Measurements from ENCODE around the gene SRSF8. TPM values are rescaled to one million over a fixed set of nuclear protein-coding genes. Genes with fewer than 3 reads are reported as not detected.
"Not testable (repeated sequence)": the region's sequence is repeated elsewhere in the genome, so short reads cannot be mapped to it uniquely, and the experiment has no call there.

The SRSF8 gene
- total RNA-seq, 2 donors from 2014 or later = 24.7 to 37.4 TPM

DNA sequence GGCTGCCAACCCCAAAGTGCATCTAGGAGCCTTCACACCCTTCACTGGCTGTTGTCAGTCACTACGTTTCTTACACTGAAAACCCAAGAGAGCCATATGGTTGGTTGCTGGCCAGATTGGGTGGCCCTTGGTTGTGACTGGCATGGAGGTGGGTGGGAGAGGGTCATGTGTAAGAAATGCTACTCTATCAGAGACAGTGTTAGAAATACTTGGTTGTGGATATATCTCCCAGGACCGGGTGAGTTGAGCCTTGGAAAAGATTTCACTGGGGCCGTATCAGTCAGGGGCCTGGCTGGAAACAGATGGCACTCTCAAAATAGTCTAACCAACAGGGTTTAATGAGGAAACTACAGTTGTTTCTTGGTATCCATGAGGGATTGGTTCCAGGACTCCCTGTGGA is 38.1 kb downstream of the SRSF8 start:
- H3K36me3 ChIP-seq = no peaks in the 10 kb centered on the region
- no peak for TF ChIP-seq CTCF (IDR thresholded peaks at IDR 0.05)
- no peak overlapping the region for H3K4me3 ChIP-seq
- no peaks in the 10 kb centered on the region for H3K9me3 ChIP-seq
- no peak for DNase-seq (ENCODE audit: low spot score)
- no peak overlapping the region for H3K27ac ChIP-seq
- H3K27me3 ChIP-seq = no peaks in the 10 kb centered on the region
- peaks cover 0 to 22% of the 10 kb centered on the region in 2 donors for H3K4me1 ChIP-seq

GRCh38 chr11:95108159-95108611 is 41.5 kb downstream of the SRSF8 start:
- H3K4me1 ChIP-seq = peaks cover 0 to 27% of the 10 kb centered on the region in 2 donors
- H3K27ac ChIP-seq = peak overlapping the region; percentile 19 to 71
- no peaks in the 10 kb centered on the region for H3K9me3 ChIP-seq
- no peak for TF ChIP-seq CTCF (IDR thresholded peaks at IDR 0.05)
- no peak overlapping the region for H3K4me3 ChIP-seq
- no peak for DNase-seq (ENCODE audit: low spot score)
- no peaks in the 10 kb centered on the region for H3K36me3 ChIP-seq
- no peaks in the 10 kb centered on the region for H3K27me3 ChIP-seq

DNA sequence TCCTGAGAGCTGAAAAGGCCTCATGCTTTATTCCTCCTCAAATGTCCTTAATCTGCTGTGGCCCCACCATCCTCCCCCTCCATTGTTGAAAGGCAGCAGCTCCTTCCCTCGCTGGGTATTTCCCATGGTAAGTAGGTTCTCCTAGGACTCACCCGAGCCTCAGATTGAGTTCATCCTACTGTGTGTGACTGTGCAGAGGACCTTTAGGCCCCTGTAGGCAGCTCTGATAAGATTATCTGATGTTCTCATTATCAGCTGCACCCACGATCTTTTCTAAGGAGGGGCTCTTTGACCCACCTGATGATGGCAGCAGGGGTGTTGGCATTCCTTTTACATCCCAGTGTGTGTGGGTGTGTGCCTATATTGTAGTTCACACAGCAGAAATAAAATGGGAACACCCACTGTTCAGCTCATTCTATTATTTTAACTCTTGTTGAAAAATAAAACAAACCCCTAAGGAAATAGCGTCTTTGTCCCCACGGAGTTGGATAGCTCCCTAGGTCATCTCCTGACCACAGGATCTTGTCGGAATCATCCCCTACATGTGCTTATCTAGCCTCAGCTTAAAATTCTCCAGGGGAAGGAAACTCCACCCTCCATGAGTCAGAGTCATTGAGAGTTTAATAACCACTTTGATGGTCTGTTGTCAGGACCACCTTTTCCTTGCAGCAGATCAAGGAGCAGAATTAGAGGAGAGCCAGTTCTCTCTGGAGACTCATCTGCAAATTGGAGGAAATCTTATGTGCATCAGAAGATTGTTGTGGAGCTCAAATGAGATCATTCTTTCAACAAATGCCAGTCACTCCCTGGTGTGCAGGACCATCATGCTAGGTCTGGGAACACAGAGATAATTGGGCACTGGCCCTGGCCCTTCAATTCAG is 42.2 kb downstream of the SRSF8 start:
- no peaks in the 10 kb centered on the region for H3K27me3 ChIP-seq
- peaks cover 0 to 27% of the 10 kb centered on the region in 2 donors for H3K4me1 ChIP-seq
- no peaks in the 10 kb centered on the region for H3K9me3 ChIP-seq
- H3K36me3 ChIP-seq = no peaks in the 10 kb centered on the region
- DNase-seq (ENCODE audit: low spot score) = no peak
- peak overlapping the region; percentile 19 to 71 for H3K27ac ChIP-seq
- no peak overlapping the region for H3K4me3 ChIP-seq
- no peak for TF ChIP-seq CTCF (IDR thresholded peaks at IDR 0.05)

GRCh38 chr11:95111471-95111870 is 44.8 kb downstream of the SRSF8 start:
- not testable (repeated sequence) for DNase-seq (ENCODE audit: low spot score); H3K4me3 ChIP-seq; H3K27me3 ChIP-seq; H3K36me3 ChIP-seq; H3K9me3 ChIP-seq; H3K27ac ChIP-seq
- H3K4me1 ChIP-seq = peaks cover 0 to 27% of the 10 kb centered on the region in 2 donors

DNA sequence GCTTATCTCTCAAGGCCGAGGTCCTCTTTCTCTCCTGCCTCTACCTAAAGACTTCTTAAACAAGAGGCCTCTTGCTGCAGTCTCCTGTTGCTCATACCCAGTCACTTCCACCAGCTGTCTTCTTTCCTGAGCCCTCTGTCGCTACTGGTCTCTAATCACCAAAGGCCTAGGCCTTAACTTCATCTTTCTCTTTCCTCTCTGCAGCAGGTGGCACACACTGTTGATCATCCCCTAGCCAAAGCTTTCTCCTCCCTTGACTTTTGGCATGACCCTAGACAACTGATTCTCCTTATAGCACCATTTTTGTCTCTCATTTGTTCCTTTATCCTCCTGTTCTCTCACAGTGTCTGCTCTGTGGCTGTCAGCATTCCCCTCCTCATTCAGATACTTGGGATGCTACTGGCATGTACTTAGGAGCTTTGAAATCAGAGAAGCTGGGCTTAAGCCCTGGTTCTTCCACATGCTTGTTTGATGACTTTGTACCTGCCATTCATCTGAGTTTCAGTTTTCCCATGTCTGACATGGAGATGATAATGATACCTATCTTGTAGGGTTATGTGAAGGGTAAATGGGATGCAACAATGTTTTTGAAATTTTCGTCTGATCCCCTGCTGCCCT is 45.3 kb downstream of the SRSF8 start:
- H3K36me3 ChIP-seq = no peaks in the 10 kb centered on the region
- no peaks in the 10 kb centered on the region for H3K9me3 ChIP-seq
- DNase-seq (ENCODE audit: low spot score) = no peak
- H3K27me3 ChIP-seq = no peaks in the 10 kb centered on the region
- no peak overlapping the region for H3K27ac ChIP-seq
- no peak overlapping the region for H3K4me3 ChIP-seq
- H3K4me1 ChIP-seq = peaks cover 0 to 27% of the 10 kb centered on the region in 2 donors
- no peak for TF ChIP-seq CTCF (IDR thresholded peaks at IDR 0.05)

DNA sequence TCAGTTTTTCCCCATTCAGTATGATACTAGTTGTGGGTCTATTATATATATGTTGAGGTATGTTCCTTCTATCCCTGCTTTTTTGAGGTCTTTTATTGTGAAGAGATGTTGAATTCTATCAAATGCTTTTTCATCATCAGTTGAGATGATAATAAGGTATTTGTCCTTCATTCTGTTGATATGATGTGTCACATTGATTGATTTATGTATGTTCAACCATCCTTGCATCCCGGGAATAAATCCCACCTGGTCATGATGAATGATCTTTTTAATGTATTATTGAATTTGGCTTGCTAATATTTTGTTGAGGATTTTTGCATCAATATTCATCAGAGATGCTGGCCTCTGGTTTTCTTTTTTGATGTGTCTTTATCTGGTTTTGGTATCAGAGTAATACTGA is 48.9 kb downstream of the SRSF8 start:
- DNase-seq (ENCODE audit: low spot score) = no peak
- Histone ChIP-seq H3K27ac (no peak overlapping the region), H3K4me1 (peaks cover 0 to 3% of the 10 kb centered on the region in 2 donors), H3K9me3 (peaks cover 0 to 8% of the 10 kb centered on the region in 2 donors), H3K36me3 (no peaks in the 10 kb centered on the region), H3K4me3 (no peak overlapping the region), H3K27me3 (no peaks in the 10 kb centered on the region)
- TF ChIP-seq CTCF (IDR thresholded peaks at IDR 0.05) = no peak

Data from right atrium auricular region (tissue), 2 donors.